HepG2 (cell line): ENCODE measurements around the gene TPX2. TPM values are rescaled to one million over a fixed set of nuclear protein-coding genes. Genes with fewer than 3 reads are reported as not detected.
A peak's percentile ranks its signal among the peaks of the same experiment; 100 is the strongest.

Experiments used
- BCL6 ChIP-seq: IDR thresholded peaks from 2 replicates; pipeline ENCODE4 v1.6.1; 2016; ENCODE audit warnings: missing genetic modification reagents, missing compliant biosample characterization
- FOSL2 ChIP-seq: sonication (generic); formaldehyde crosslinking; IDR thresholded peaks from 2 replicates; pipeline ENCODE4 v1.4.0; 2020; ENCODE audit warnings: missing genetic modification reagents
- GFI1 ChIP-seq: sonication (generic); formaldehyde crosslinking; IDR thresholded peaks from 2 replicates; pipeline ENCODE4 v1.5.0; 2020; ENCODE audit warnings: missing genetic modification reagents, mild to moderate bottlenecking, borderline replicate concordance
- KLF11 ChIP-seq: IDR thresholded peaks from 2 replicates; pipeline ENCODE4 v1.6.1; 2016; ENCODE audit warnings: missing compliant biosample characterization
- MYC ChIP-seq: sonication (generic); formaldehyde crosslinking; IDR thresholded peaks from 2 replicates; pipeline ENCODE4 v1.9.0; 2021; ENCODE audit warnings: missing genetic modification reagents, borderline replicate concordance
- NKX3-1 ChIP-seq: sonication (generic); formaldehyde crosslinking; IDR thresholded peaks from 2 replicates; pipeline ENCODE4 v1.5.0; 2020; ENCODE audit warnings: missing genetic modification reagents
- REL ChIP-seq: sonication (generic); formaldehyde crosslinking; conservative IDR thresholded peaks from 2 replicates; pipeline ENCODE4 v1.8.0; 2022; ENCODE audit warnings: mild to moderate bottlenecking, missing genetic modification reagents, moderate library complexity
- ZBTB44 ChIP-seq: sonication (generic); formaldehyde crosslinking; IDR thresholded peaks from 2 replicates; pipeline ENCODE4 v1.4.0; 2020; ENCODE audit warnings: missing genetic modification reagents
- ZNF383 ChIP-seq: sonication (generic); formaldehyde crosslinking; IDR thresholded peaks from 2 replicates; pipeline ENCODE4 v1.4.0; 2020; ENCODE audit warnings: missing genetic modification reagents, mild to moderate bottlenecking, borderline replicate concordance
- ZNF446 ChIP-seq: sonication (generic); formaldehyde crosslinking; IDR thresholded peaks from 2 replicates; pipeline ENCODE4 v1.5.0; 2020; ENCODE audit warnings: mild to moderate bottlenecking, missing genetic modification reagents
- ZNF513 ChIP-seq: sonication (generic); formaldehyde crosslinking; conservative IDR thresholded peaks from 2 replicates; pipeline ENCODE4 v1.5.0; 2020; ENCODE audit warnings: missing genetic modification reagents
- ZNF547 ChIP-seq: sonication (generic); formaldehyde crosslinking; IDR thresholded peaks from 2 replicates; pipeline ENCODE4 v1.5.1; 2020; ENCODE audit warnings: mild to moderate bottlenecking, missing genetic modification reagents
- ZSCAN5A ChIP-seq: sonication (generic); formaldehyde crosslinking; IDR thresholded peaks from 2 replicates; pipeline ENCODE4 v1.8.0; 2022; ENCODE audit warnings: mild to moderate bottlenecking, missing genetic modification reagents, borderline replicate concordance
- polyA plus RNA-seq, 8 experiments: library from polyadenylated mRNA; depleted of rRNA in 3 of 8; stranded (reverse) in 7 of 8; unstranded in 1 of 8; fragments of >200 nt; fragmentation: Illumina TruSeq in 4 of 8; extraction: Trizol in 4 of 8; gene quantifications; 2 replicates each; pipeline versions ENCODE4 v1.2.1 to v1.2.3, GENCODE V29; 2011 to 2016; ENCODE audit warnings: low read depth in 4 of 8, missing spikeins in 1 of 8, mixed read lengths in 1 of 8; ENCODE audit not compliant: insufficient read depth in 1 of 8
- total RNA-seq, 5 experiments: library from RNA; depleted of rRNA; stranded (reverse); fragments of >200 nt; fragmentation: Illumina TruSeq; extraction: Trizol; gene quantifications; 2 replicates each; pipeline ENCODE4 v1.2.3, GENCODE V29; 2016; ENCODE audit warnings: low read depth in 1 of 5
- TF ChIP-seq, protein P1 (sequence below): sonication (generic); formaldehyde crosslinking; IDR thresholded peaks from 2 replicates; pipeline ENCODE4 v1.5.0; 2020; ENCODE audit warnings: mild to moderate bottlenecking, missing genetic modification reagents
- TF ChIP-seq, protein P2 (sequence below): sonication (generic); formaldehyde crosslinking; IDR thresholded peaks from 2 replicates; pipeline ENCODE4 v1.9.0; 2021; ENCODE audit warnings: mild to moderate bottlenecking, missing genetic modification reagents

The TPX2 gene
- total and polyA plus RNA-seq, 2 of the 13 experiments (the other 11 are each of a cell fraction or from before 2014, with no cell fraction given) = 34.3 to 124 TPM

DNA sequence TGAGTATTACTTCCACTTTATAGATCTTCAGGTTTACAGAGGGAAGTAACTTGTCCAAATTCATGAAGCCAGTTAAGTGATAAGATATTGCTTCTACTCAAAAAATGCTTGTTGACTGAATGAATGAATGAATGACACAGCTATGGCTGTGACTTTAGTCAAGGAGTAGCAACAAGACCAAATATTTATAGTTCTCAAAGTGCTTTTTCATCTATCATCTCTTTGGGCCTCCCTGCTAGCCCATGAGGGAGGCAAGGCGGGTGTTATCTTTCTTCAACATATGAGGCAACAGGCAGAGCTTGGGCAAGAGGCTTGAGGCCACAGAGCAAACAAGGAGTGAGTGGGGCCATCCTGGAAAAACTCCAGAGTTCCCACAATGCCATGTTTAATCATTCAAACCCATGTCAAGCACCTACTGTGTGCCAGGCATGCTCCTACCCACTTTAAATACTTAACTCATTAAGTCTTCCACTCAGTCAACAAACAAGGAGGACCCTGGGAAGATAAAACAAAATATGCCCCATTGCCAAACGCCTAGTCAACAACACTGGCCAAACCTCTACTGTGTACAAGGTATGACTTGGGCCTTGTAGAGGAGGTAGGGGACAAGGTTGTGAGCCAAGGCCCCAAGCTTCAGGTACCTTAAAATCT is 32.4 kb upstream of the TPX2 start (continued):
- TF ChIP-seq KLF11 (0 out of 2 replicates have a peak, but pooled peaks have one; percentile 75), GFI1 (CRISPR knock-in tag) (peak; percentile 89), ZNF383 (CRISPR knock-in tag) (no peak), ZBTB44 (CRISPR knock-in tag) (no peak), MYC (CRISPR knock-in tag) (peak; percentile 81; the same call in 1 of the 2 replicates), BCL6 (CRISPR knock-in tag) (peak; percentile 96), ZSCAN5A (CRISPR knock-in tag) (peak; percentile 68; the same call in 1 of the 2 replicates), ZNF446 (CRISPR knock-in tag) (peak; percentile 83; the same call in 1 of the 2 replicates), REL (CRISPR knock-in tag) (no peak), ZNF513 (CRISPR knock-in tag) (no peak), ZNF547 (CRISPR knock-in tag) (peak; percentile 22; the same call in 1 of the 2 replicates), FOSL2 (peak; percentile 98), NKX3-1 (CRISPR knock-in tag) (peak; percentile 95)
- TF ChIP-seq, protein P1, sequence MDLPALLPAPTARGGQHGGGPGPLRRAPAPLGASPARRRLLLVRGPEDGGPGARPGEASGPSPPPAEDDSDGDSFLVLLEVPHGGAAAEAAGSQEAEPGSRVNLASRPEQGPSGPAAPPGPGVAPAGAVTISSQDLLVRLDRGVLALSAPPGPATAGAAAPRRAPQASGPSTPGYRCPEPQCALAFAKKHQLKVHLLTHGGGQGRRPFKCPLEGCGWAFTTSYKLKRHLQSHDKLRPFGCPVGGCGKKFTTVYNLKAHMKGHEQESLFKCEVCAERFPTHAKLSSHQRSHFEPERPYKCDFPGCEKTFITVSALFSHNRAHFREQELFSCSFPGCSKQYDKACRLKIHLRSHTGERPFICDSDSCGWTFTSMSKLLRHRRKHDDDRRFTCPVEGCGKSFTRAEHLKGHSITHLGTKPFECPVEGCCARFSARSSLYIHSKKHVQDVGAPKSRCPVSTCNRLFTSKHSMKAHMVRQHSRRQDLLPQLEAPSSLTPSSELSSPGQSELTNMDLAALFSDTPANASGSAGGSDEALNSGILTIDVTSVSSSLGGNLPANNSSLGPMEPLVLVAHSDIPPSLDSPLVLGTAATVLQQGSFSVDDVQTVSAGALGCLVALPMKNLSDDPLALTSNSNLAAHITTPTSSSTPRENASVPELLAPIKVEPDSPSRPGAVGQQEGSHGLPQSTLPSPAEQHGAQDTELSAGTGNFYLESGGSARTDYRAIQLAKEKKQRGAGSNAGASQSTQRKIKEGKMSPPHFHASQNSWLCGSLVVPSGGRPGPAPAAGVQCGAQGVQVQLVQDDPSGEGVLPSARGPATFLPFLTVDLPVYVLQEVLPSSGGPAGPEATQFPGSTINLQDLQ (CRISPR knock-in tag) = peak; percentile 95
- TF ChIP-seq, protein P2, sequence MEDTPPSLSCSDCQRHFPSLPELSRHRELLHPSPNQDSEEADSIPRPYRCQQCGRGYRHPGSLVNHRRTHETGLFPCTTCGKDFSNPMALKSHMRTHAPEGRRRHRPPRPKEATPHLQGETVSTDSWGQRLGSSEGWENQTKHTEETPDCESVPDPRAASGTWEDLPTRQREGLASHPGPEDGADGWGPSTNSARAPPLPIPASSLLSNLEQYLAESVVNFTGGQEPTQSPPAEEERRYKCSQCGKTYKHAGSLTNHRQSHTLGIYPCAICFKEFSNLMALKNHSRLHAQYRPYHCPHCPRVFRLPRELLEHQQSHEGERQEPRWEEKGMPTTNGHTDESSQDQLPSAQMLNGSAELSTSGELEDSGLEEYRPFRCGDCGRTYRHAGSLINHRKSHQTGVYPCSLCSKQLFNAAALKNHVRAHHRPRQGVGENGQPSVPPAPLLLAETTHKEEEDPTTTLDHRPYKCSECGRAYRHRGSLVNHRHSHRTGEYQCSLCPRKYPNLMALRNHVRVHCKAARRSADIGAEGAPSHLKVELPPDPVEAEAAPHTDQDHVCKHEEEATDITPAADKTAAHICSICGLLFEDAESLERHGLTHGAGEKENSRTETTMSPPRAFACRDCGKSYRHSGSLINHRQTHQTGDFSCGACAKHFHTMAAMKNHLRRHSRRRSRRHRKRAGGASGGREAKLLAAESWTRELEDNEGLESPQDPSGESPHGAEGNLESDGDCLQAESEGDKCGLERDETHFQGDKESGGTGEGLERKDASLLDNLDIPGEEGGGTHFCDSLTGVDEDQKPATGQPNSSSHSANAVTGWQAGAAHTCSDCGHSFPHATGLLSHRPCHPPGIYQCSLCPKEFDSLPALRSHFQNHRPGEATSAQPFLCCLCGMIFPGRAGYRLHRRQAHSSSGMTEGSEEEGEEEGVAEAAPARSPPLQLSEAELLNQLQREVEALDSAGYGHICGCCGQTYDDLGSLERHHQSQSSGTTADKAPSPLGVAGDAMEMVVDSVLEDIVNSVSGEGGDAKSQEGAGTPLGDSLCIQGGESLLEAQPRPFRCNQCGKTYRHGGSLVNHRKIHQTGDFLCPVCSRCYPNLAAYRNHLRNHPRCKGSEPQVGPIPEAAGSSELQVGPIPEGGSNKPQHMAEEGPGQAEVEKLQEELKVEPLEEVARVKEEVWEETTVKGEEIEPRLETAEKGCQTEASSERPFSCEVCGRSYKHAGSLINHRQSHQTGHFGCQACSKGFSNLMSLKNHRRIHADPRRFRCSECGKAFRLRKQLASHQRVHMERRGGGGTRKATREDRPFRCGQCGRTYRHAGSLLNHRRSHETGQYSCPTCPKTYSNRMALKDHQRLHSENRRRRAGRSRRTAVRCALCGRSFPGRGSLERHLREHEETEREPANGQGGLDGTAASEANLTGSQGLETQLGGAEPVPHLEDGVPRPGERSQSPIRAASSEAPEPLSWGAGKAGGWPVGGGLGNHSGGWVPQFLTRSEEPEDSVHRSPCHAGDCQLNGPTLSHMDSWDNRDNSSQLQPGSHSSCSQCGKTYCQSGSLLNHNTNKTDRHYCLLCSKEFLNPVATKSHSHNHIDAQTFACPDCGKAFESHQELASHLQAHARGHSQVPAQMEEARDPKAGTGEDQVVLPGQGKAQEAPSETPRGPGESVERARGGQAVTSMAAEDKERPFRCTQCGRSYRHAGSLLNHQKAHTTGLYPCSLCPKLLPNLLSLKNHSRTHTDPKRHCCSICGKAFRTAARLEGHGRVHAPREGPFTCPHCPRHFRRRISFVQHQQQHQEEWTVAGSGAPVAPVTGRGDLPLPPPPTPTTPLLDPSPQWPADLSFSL (CRISPR knock-in tag) = peak; percentile 54; the same call in 1 of the 2 replicates
